GM18870 (cell line): ENCODE data around the gene AASS.

Experiments used
- ATAC-seq: cut with Tn5 transposase; IDR thresholded peaks from one replicate; pipeline ENCODE4 v1.9.1; 2021; ENCODE audit warnings: moderate library complexity; ENCODE audit not compliant: unreplicated experiment

Gene AASS

GRCh38 chr7:122123746-122124145 lies 20.3 kb downstream of the AASS start:
- ATAC-seq = no peak

- no peak for ATAC-seq
These were observed 25.3 kb downstream of the AASS start for GRCh38 chr7:122118757-122119156.

- no peak for ATAC-seq
These were observed 41.0 kb downstream of the AASS start for GRCh38 chr7:122103064-122103463.

- ATAC-seq = no peak
These were observed 44.0 kb downstream of the AASS start for GRCh38 chr7:122100021-122100420.

GRCh38 chr7:122095642-122096041 lies 48.4 kb downstream of the AASS start:
- ATAC-seq = no peak

GRCh38 chr7:122094549-122094948 lies 49.5 kb downstream of the AASS start:
- ATAC-seq = no peak

- peak; percentile 98 for ATAC-seq
These were observed 50.9 kb downstream of the AASS start for GRCh38 chr7:122092964-122093797.

GRCh38 chr7:122082670-122083069 lies 61.4 kb downstream of the AASS start:
- no peak for ATAC-seq

GRCh38 chr7:122082160-122082559 lies 61.9 kb downstream of the AASS start:
- ATAC-seq = no peak

- ATAC-seq = no peak
These were observed 70.4 kb downstream of the AASS start for GRCh38 chr7:122073635-122074034.

- ATAC-seq = no peak
These were observed 71.0 kb downstream of the AASS start for GRCh38 chr7:122072924-122073599.

- no peak for ATAC-seq
These were observed 71.8 kb downstream of the AASS start for GRCh38 chr7:122072272-122072671.

- no peak for ATAC-seq
These were observed 73.2 kb downstream of the AASS start for GRCh38 chr7:122070834-122071233.

GRCh38 chr7:122070062-122070461 lies 74.0 kb downstream of the AASS start:
- peak; percentile 42 for ATAC-seq

- no peak for ATAC-seq
These were observed 75.0 kb downstream of the AASS start for GRCh38 chr7:122068999-122069398.

- ATAC-seq = no peak
These were observed 76.0 kb downstream of the AASS start for GRCh38 chr7:122068046-122068445.

GRCh38 chr7:122067077-122067476 lies 77.0 kb downstream of the AASS start:
- no peak for ATAC-seq

GRCh38 chr7:122064971-122065370 lies 79.1 kb downstream of the AASS start:
- ATAC-seq = no peak

GRCh38 chr7:122063146-122063545 lies 80.9 kb downstream of the AASS start:
- no peak for ATAC-seq

- ATAC-seq = no peak
These were observed 84.5 kb downstream of the AASS start for GRCh38 chr7:122059542-122059941.

GRCh38 chr7:122056977-122057376 lies 87.1 kb downstream of the AASS start:
- no peak for ATAC-seq

GRCh38 chr7:122055073-122055472 lies 89.0 kb downstream of the AASS start:
- no peak for ATAC-seq
